Effector memory CD8-positive, alpha-beta T cell (primary cell): ENCODE measurements around the gene PTF1A.

Source experiments
- ATAC-seq: fragments of 150-1000 bp; cut with Tn5 transposase; replicated peaks from 2 replicates; pipeline ENCODE4 v1.10.0; 2021; ENCODE audit warnings: mild to moderate bottlenecking, moderate library complexity
- DNase-seq, 3 experiments: peaks; one replicate each; pipeline ENCODE4 v3.0.0; 2021
- H3K27ac Mint-ChIP-seq, 2 donors: one replicate each; pipeline ENCODE4 v1.8.0; 2022; ENCODE audit warnings: mild to moderate bottlenecking in 2 of 2, mixed read lengths in 2 of 2, moderate library complexity in 2 of 2
- H3K27me3 Mint-ChIP-seq, 2 donors: one replicate each; pipeline ENCODE4 v1.8.0; 2022; ENCODE audit warnings: mixed read lengths in 2 of 2
- H3K36me3 Mint-ChIP-seq: one replicate; pipeline ENCODE4 v1.8.0; 2022; ENCODE audit warnings: mild to moderate bottlenecking, moderate library complexity, mixed read lengths; ENCODE audit not compliant: insufficient read depth
- H3K4me1 Mint-ChIP-seq, 2 donors: one replicate each; pipeline ENCODE4 v1.8.0; 2022; ENCODE audit warnings: low read depth in 2 of 2, mixed read lengths in 2 of 2
- H3K4me3 Mint-ChIP-seq, 2 donors: one replicate each; pipeline ENCODE4 v1.8.0; 2022; ENCODE audit warnings: mild to moderate bottlenecking in 2 of 2, mixed read lengths in 2 of 2, moderate library complexity in 2 of 2
- H3K9me3 Mint-ChIP-seq, 2 donors: one replicate each; pipeline ENCODE4 v1.8.0; 2022; ENCODE audit warnings: mixed read lengths in 2 of 2

PTF1A gene

DNA sequence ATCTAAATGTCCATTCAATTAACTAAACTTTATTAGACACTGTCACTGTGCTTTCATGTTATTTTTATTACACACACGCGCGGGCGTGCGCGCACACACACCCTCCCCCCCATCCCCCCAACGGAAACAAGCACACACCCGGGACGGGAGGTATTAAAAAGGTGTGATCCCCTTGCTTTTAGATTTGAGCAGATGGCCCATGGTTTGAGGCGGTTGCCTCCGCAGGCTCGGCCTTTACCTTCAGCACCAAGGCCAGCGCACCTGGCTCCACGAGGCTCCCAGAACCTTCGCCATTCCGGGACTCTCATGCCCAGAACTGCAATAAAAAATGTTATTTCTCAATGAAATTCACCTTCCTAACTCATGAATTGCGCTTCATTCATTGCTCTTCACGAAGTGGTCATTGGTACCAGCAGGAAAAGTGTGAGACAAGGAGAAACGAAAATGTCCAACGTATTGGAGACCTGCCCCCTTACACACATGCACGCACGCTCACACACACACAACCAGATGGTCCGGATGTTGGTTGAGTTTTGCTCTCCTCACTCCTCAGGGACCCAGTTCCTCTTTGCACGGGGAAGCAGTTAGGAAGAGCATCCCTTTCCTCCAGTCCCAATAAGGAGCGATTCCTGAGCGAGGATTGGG, 20.8 kb upstream of the PTF1A start:
- Mint-ChIP-seq H3K36me3 (peaks cover 3% of the 10 kb centered on the region), H3K4me3 (no peak overlapping the region), H3K27me3 (peaks cover 49 to 71% of the 10 kb centered on the region in 2 donors), H3K9me3 (no peaks in the 10 kb centered on the region), H3K27ac (no peak overlapping the region), H3K4me1 (peaks cover 2 to 4% of the 10 kb centered on the region in 2 donors)
- no peak for ATAC-seq
- no peak for DNase-seq

DNA sequence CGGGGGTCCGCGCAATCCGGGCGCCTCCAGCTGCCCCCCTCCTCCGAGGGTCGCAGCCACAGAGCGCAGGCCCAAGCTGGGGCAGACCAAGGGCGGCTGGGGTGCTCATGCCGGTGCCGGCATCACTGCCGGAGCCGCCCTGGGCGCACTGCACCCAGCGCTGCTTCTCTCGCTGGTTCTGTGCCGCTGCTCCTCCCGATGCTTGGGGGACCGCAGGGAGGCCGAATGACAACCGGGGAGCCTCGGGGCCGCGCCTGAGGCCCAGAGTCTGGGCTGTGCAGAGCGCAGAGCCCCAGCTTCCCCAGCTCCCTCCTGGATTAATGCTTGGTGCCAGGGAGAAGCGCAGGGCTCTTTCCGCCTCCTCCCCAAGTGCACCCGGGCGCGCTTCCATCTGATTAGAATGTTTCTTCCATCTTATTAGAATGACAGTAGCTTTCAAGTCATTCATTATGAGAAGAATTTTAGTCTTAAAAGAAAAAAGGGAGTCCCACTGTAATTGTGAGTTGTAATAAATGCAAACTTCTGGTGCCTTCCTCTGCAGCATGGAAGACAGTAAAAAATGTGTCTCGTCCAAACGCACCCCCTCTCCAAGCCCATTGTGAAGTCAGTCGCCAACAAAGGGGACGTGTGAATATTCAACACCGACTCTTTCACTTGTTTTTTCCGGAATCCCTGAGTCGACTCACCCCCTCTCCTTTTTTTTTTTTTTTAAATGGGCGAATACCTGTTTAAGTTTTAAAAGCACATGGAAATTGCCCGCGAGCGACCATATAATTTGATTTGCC, 19.5 kb upstream of the PTF1A start:
- no peaks in the 10 kb centered on the region for H3K9me3 Mint-ChIP-seq
- H3K27me3 Mint-ChIP-seq: peaks cover 60 to 83% of the 10 kb centered on the region in 2 donors
- H3K4me3 Mint-ChIP-seq: no peak overlapping the region
- ATAC-seq (no peak), DNase-seq (no peak)
- no peak overlapping the region for H3K27ac Mint-ChIP-seq
- H3K36me3 Mint-ChIP-seq: peaks cover 3% of the 10 kb centered on the region
- peaks cover 2 to 4% of the 10 kb centered on the region in 2 donors for H3K4me1 Mint-ChIP-seq

DNA sequence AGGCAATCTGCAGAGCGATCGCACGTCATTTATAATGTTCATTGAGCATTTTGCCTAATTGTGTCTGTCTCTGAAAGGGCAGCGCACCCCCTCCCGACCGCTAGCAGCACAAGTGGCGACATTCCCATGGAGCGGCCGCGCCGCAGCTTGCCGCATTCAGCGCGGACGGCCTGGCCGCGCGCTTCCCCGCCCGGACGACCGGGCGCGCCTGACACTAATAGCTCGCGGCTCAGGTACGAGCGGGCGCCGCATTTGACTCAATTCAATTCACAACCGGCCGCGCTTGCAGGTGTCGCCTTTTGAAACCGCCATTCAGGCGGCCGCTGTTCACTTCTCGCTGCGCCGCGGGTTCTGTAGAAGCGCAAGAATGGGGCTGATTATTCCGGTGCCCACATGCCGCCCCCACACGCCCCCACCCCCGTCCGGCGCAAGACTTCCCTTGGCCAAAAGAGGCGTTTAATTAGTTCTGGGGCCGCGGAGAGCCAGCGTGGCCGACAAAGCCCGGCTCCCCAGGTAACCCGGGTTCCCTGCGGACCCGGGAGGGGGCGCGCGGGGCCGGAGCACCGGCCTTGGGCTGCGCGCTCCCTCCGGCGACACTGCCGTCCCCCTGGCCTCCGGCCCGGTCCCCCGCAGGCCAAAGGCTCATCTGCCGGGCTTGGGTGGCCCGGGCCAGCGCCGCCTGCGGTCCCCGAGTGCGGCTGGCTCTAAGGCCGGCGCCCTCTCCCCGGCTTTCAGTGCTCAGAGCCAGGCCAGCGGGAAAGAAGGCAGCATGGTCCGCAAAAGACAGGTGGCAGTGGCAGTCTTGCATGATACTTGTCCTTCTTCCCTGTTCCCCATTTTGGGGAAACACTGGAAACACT, 18.7 kb upstream of the PTF1A start:
- no peaks in the 10 kb centered on the region for H3K9me3 Mint-ChIP-seq
- H3K36me3 Mint-ChIP-seq: peaks cover 3% of the 10 kb centered on the region
- peaks cover 2 to 4% of the 10 kb centered on the region in 2 donors for H3K4me1 Mint-ChIP-seq
- no peak overlapping the region for H3K27ac Mint-ChIP-seq
- DNase-seq (no peak), ATAC-seq (no peak)
- no peak overlapping the region for H3K4me3 Mint-ChIP-seq
- H3K27me3 Mint-ChIP-seq: peaks cover 65 to 86% of the 10 kb centered on the region in 2 donors

DNA sequence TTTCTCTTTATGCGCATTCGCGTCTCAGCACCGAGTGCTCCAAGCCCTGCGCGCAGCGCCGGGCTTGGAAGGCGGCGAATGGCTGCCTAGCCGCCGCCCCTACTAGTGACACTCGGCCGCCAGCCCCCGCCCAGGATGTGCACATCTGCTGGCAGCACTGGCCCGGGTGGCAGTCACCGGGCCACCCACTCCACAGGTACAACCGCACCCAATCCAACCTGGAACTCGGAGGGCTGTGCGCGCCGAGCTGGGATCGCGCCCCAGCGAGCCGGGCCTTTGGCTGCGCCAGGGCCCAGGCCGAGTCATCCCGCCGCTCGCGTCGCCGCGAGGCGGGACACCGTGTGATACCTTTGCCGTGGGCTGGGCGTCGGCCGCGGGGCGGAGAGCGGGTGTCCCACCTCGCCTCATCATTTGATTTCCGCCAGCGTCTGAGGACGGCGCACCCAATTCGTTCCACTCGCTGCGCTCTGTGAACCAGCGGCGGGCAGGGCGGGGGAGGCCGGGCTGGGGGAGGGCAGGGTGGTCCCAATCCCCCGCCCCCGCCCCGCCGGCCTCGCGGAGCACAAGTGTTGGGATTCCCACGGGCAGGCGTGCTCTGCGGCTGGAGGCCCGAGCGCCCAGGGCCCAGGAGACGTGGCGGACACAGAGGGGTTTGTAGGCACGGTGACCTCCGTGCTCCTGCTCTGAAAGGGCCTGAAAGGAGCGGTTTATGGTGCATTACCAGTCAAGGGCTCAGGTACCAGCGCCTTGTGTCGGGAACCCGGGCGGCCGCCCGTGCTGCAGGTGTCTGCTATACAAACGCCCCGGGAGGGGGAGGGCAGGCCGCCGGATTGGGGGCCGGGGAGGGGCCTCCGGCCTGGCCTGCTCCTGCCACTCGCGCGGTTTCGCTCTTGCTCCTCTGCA, 17.8 kb upstream of the PTF1A start:
- DNase-seq (no peak), ATAC-seq (no peak)
- Mint-ChIP-seq H3K4me1 (peaks cover 2 to 4% of the 10 kb centered on the region in 2 donors), H3K36me3 (peaks cover 3% of the 10 kb centered on the region), H3K27ac (no peak overlapping the region), H3K4me3 (no peak overlapping the region), H3K9me3 (no peaks in the 10 kb centered on the region), H3K27me3 (peaks cover 71 to 86% of the 10 kb centered on the region in 2 donors)

DNA sequence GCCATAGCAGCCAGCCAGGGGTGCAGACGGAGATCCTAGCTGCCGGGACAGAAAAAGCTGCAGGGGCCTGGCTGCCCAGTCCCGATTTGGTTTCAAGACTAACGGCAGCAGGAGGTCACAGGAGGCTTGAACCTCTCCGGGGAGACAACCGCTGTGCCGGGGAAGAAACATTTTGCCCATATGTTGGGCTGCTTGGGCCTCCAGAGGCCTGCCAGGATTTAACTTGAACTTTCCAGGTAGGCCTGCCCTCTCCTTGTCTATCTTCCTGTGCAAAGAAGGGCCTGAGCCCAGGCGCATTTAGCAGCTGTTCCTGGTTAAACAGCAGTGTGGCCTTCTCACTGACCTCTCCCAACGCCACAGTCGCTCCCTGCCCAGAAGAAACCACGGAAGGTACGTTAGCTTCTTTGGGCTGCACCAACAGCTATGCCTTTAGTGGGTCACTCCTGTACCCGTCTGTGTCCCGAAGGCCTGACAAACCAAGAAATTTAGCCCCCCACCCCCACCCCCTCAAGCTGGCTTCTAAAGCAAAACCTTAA, 17.1 kb upstream of the PTF1A start:
- no peak overlapping the region for H3K4me3 Mint-ChIP-seq
- no peak overlapping the region for H3K27ac Mint-ChIP-seq
- peaks cover 3% of the 10 kb centered on the region for H3K36me3 Mint-ChIP-seq
- H3K4me1 Mint-ChIP-seq: peaks cover 2 to 4% of the 10 kb centered on the region in 2 donors
- ATAC-seq (no peak), DNase-seq (no peak)
- H3K27me3 Mint-ChIP-seq: peaks cover 66 to 85% of the 10 kb centered on the region in 2 donors
- no peaks in the 10 kb centered on the region for H3K9me3 Mint-ChIP-seq

GRCh38 chr10:23186178-23186577, 5.9 kb upstream of the PTF1A start:
- no peak overlapping the region for H3K27ac Mint-ChIP-seq
- peaks cover 48% of the 10 kb centered on the region in 2 donors for H3K27me3 Mint-ChIP-seq
- DNase-seq (no peak), ATAC-seq (no peak)
- H3K36me3 Mint-ChIP-seq: no peaks in the 10 kb centered on the region
- no peaks in the 10 kb centered on the region for H3K4me1 Mint-ChIP-seq
- no peaks in the 10 kb centered on the region for H3K9me3 Mint-ChIP-seq
- no peak overlapping the region for H3K4me3 Mint-ChIP-seq

- Mint-ChIP-seq H3K36me3 (no peaks in the 10 kb centered on the region), H3K9me3 (no peaks in the 10 kb centered on the region), H3K4me1 (no peaks in the 10 kb centered on the region), H3K4me3 (no peak overlapping the region), H3K27ac (no peak overlapping the region), H3K27me3 (peaks cover 49 to 50% of the 10 kb centered on the region in 2 donors)
- DNase-seq: no peak
- ATAC-seq: no peak
Observed at GRCh38 chr10:23186697-23187096, 5.4 kb upstream of the PTF1A start.

GRCh38 chr10:23187155-23187554, 5.0 kb upstream of the PTF1A start:
- no peak overlapping the region for H3K4me3 Mint-ChIP-seq
- H3K27ac Mint-ChIP-seq: no peak overlapping the region
- peaks cover 49 to 50% of the 10 kb centered on the region in 2 donors for H3K27me3 Mint-ChIP-seq
- H3K36me3 Mint-ChIP-seq: no peaks in the 10 kb centered on the region
- DNase-seq: no peak
- no peak for ATAC-seq
- H3K4me1 Mint-ChIP-seq: no peaks in the 10 kb centered on the region
- no peaks in the 10 kb centered on the region for H3K9me3 Mint-ChIP-seq

GRCh38 chr10:23189024-23189423, 3.1 kb upstream of the PTF1A start:
- ATAC-seq (no peak), DNase-seq (no peak)
- Mint-ChIP-seq H3K27me3 (peaks cover 57 to 59% of the 10 kb centered on the region in 2 donors), H3K4me3 (no peak overlapping the region), H3K27ac (no peak overlapping the region), H3K9me3 (no peaks in the 10 kb centered on the region), H3K4me1 (peaks cover 0 to 1% of the 10 kb centered on the region in 2 donors), H3K36me3 (no peaks in the 10 kb centered on the region)

- Mint-ChIP-seq H3K9me3 (no peaks in the 10 kb centered on the region), H3K36me3 (no peaks in the 10 kb centered on the region), H3K27me3 (peaks cover 67 to 74% of the 10 kb centered on the region in 2 donors), H3K4me1 (peaks cover 0 to 1% of the 10 kb centered on the region in 2 donors), H3K4me3 (no peak overlapping the region), H3K27ac (no peak overlapping the region)
- ATAC-seq: no peak
- DNase-seq: no peak
Observed at GRCh38 chr10:23190872-23191763, 994 bp upstream of the PTF1A start.

DNA sequence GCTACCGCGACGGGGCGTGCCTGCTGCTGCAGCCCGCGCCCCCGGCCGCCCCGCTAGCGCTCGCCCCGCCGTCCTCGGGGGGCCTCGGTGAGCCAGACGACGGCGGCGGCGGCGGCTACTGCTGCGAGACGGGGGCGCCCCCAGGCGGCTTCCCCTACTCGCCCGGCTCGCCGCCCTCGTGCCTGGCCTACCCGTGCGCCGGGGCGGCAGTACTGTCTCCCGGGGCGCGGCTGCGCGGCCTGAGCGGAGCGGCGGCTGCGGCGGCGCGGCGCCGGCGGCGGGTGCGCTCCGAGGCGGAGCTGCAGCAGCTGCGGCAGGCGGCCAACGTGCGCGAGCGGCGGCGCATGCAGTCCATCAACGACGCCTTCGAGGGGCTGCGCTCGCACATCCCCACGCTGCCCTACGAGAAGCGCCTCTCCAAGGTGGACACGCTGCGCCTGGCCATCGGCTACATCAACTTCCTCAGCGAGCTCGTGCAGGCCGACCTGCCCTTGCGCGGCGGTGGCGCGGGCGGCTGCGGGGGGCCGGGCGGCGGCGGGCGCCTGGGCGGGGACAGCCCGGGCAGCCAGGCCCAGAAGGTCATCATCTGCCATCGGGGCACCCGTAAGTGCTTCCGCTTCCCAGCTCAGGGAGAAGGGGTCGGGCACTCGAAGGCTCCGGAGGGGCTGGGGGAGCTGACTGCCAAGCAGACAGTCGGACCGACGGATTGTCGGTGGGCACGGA, 761 bp downstream of the PTF1A start:
- H3K9me3 Mint-ChIP-seq: no peaks in the 10 kb centered on the region
- no peaks in the 10 kb centered on the region for H3K36me3 Mint-ChIP-seq
- ATAC-seq: no peak
- no peak overlapping the region for H3K27ac Mint-ChIP-seq
- peaks cover 0 to 1% of the 10 kb centered on the region in 2 donors for H3K4me1 Mint-ChIP-seq
- peaks cover 73 to 83% of the 10 kb centered on the region in 2 donors for H3K27me3 Mint-ChIP-seq
- no peak overlapping the region for H3K4me3 Mint-ChIP-seq
- no peak for DNase-seq
